SK-N-SH treated with all-trans-retinoic acid at 6 μM for 48 hours (cell line): Measurements from ENCODE around the gene SORCS2.

Source experiments
- ISL1 ChIP-seq: fragments of 250-450 bp; sonication (Bioruptor Pico); IDR thresholded peaks from 2 replicates; pipeline ENCODE4 v2.1.2; 2022; ENCODE audit warnings: mild to moderate bottlenecking, moderate library complexity
- PATZ1 ChIP-seq: fragments of 250-450 bp; sonication (Bioruptor Pico); IDR thresholded peaks from 2 replicates; pipeline ENCODE4 v1.8.0; 2020; ENCODE audit warnings: mild to moderate bottlenecking, moderate library complexity, borderline replicate concordance
- PPARA ChIP-seq: fragments of 250-450 bp; sonication (Bioruptor Pico); IDR thresholded peaks from 2 replicates; pipeline ENCODE4 v1.5.0; 2020; ENCODE audit warnings: mild to moderate bottlenecking, borderline replicate concordance
- ZFP3 ChIP-seq: fragments of 250-450 bp; sonication (Bioruptor Pico); IDR thresholded peaks from 2 replicates; pipeline ENCODE4 v1.5.0; 2020; ENCODE audit warnings: mild to moderate bottlenecking, moderate library complexity
- ZNF70 ChIP-seq: fragments of 450-650 bp; formaldehyde crosslinking; IDR thresholded peaks from 2 replicates; pipeline ENCODE4 v1.5.0; 2020; ENCODE audit warnings: mild to moderate bottlenecking, moderate library complexity
- ZNF8 ChIP-seq: fragments of 450-650 bp; formaldehyde crosslinking; IDR thresholded peaks from 2 replicates; pipeline ENCODE4 v1.5.0; 2020; ENCODE audit warnings: mild to moderate bottlenecking, moderate library complexity

- no peak for TF ChIP-seq PATZ1
- no peak for TF ChIP-seq ISL1 (CRISPR knock-in tag)
- TF ChIP-seq ZNF70 (CRISPR knock-in tag) = no peak
- TF ChIP-seq ZFP3 = no peak
- TF ChIP-seq PPARA (CRISPR knock-in tag) = no peak
- no peak for TF ChIP-seq ZNF8 (CRISPR knock-in tag)
Observed at GRCh38 chr4:7433376-7434140, 241.2 kb downstream of the SORCS2 start.
